OCI-LY7 (cell line): Measurements from ENCODE around the gene FEZF2. TPM values are rescaled to one million over a fixed set of nuclear protein-coding genes. Genes with fewer than 3 reads are reported as not detected.

Source experiments
- BruUV-seq: library from RNA; stranded (reverse); fragments of 400-500 nt; replicated peaks from 2 replicates; lab custom pipeline; 2021; lab: Mats Ljungman, UMichigan
- CTCF ChIA-PET: fragments of 300-600 bp; sonication (Branson Sonifier 250); formaldehyde crosslinking; loops from one replicate; lab custom pipeline; 2022; ENCODE audit warnings: antibody characterized with exemption; ENCODE audit not compliant: unreplicated experiment; lab: Charles Lee
- POLR2A ChIA-PET: fragments of 300-600 bp; sonication (Branson Sonifier 250); formaldehyde crosslinking; loops from one replicate; lab custom pipeline; 2022; ENCODE audit warnings: antibody characterized with exemption; lab: Charles Lee
- DNase-seq: peaks from one replicate; pipeline ENCODE4 v3.0.0-alpha.2; 2015; ENCODE audit warnings: low spot score
- H2AFZ ChIP-seq: fragments of 200-600 bp; sonication (generic), shearing (Covaris generic); 2 replicates; pipeline ENCODE4 v1.6.1; 2014; ENCODE audit warnings: mild to moderate bottlenecking, antibody characterized with exemption, low read length, moderate library complexity
- H3K27ac ChIP-seq: fragments of 200-600 bp; sonication (generic); 2 replicates; pipeline ENCODE4 v1.5.1; 2014; ENCODE audit warnings: mixed run types, low read depth, mild to moderate bottlenecking, moderate library complexity, low read length, inconsistent platforms; ENCODE audit not compliant: poor library complexity, severe bottlenecking
- H3K36me3 ChIP-seq: fragments of 200-600 bp; sonication (generic); 2 replicates; pipeline ENCODE4 v1.6.1; 2014; ENCODE audit warnings: mild to moderate bottlenecking, antibody characterized with exemption, low read length, moderate library complexity, mixed read lengths; ENCODE audit not compliant: insufficient read depth
- H3K4me1 ChIP-seq: fragments of 200-600 bp; sonication (generic); 2 replicates; pipeline ENCODE4 v1.5.1; 2014; ENCODE audit warnings: mild to moderate bottlenecking, low read length; ENCODE audit not compliant: insufficient read depth, poor library complexity, severe bottlenecking
- H3K4me2 ChIP-seq: fragments of 200-600 bp; sonication (generic); 2 replicates; pipeline ENCODE4 v1.6.1; 2014; ENCODE audit warnings: mild to moderate bottlenecking, low read length
- H3K4me3 ChIP-seq: fragments of 200-600 bp; sonication (generic); 2 replicates; pipeline ENCODE4 v1.5.1; 2014; ENCODE audit warnings: mild to moderate bottlenecking, low read depth, low read length; ENCODE audit not compliant: poor library complexity, severe bottlenecking
- H3K79me2 ChIP-seq: fragments of 200-600 bp; sonication (generic); 2 replicates; pipeline ENCODE4 v1.6.1; 2016; ENCODE audit warnings: low read depth, mild to moderate bottlenecking, low read length, moderate library complexity, mixed read lengths; ENCODE audit not compliant: insufficient read depth
- H3K9me2 ChIP-seq: fragments of 200-600 bp; sonication (generic); 2 replicates; pipeline ENCODE4 v1.6.1; 2016; ENCODE audit warnings: mild to moderate bottlenecking, low read length, mixed read lengths; ENCODE audit not compliant: insufficient read depth
- H3K9me3 ChIP-seq: fragments of 200-600 bp; sonication (generic); 2 replicates; pipeline ENCODE4 v1.6.1; 2014; ENCODE audit warnings: mild to moderate bottlenecking, mixed run types, low read length, mixed read lengths
- H4K20me1 ChIP-seq: fragments of 200-600 bp; sonication (generic); 2 replicates; pipeline ENCODE4 v1.6.1; 2014; ENCODE audit warnings: mild to moderate bottlenecking, antibody characterized with exemption, low read length, moderate library complexity, mixed read lengths; ENCODE audit not compliant: insufficient read depth
- CTCF ChIP-seq: fragments of 200-600 bp; sonication (generic); conservative IDR thresholded peaks from 2 replicates; pipeline ENCODE4 v1.5.1; 2014; ENCODE audit warnings: mild to moderate bottlenecking, antibody characterized with exemption, low read length, moderate library complexity, mixed read lengths
- EZH2phosphoT487 ChIP-seq: fragments of 200-600 bp; sonication (generic); IDR thresholded peaks from 2 replicates; pipeline ENCODE4 v1.6.1; 2018; ENCODE audit warnings: low read depth, borderline replicate concordance, mild to moderate bottlenecking, mixed run types, antibody characterized with exemption, low read length, moderate library complexity, mixed read lengths
- intact Hi-C: fragments of 100-400 bp; cut with micrococcal nuclease; formaldehyde crosslinking; loops from one replicate; pipeline ENCODE4 v1.10.0; 2022; ENCODE audit not compliant: unreplicated experiment
- total RNA-seq, 2 experiments: library from RNA; depleted of rRNA in 1 of 2; stranded (reverse); fragments of >200 nt in 1 of 2; shearing (Covaris generic) in 1 of 2; gene quantifications; 2 replicates each; pipeline ENCODE4 v1.2.3, GENCODE V29; 2014 to 2022

The FEZF2 gene
- total RNA-seq, 2 experiments from 2014 or later, result not detected

GRCh38 chr3:62370858-62371719, 2.3 kb downstream of the FEZF2 start:
- TF ChIP-seq EZH2phosphoT487 (no peak), CTCF (no peak)
- POLR2A ChIA-PET, result no interaction called here
- intact Hi-C loops, result no loop called here
- CTCF ChIA-PET, result no interaction called here
- Histone ChIP-seq H2AFZ (no peak overlapping the region), H3K4me1 (no peaks in the 10 kb centered on the region), H3K4me3 (no peak overlapping the region), H3K9me3 (no peaks in the 10 kb centered on the region), H3K36me3 (no peaks in the 10 kb centered on the region), H4K20me1 (no peaks in the 10 kb centered on the region), H3K79me2 (no peaks in the 10 kb centered on the region), H3K4me2 (no peak overlapping the region), H3K9me2 (no peaks in the 10 kb centered on the region), H3K27ac (no peak overlapping the region)
- no peak for DNase-seq
- BruUV-seq, result no TSS peak

GRCh38 chr3:62370112-62370857, 3.1 kb downstream of the FEZF2 start:
- CTCF ChIA-PET, result no interaction called here
- no peak overlapping the region for H3K27ac ChIP-seq
- DNase-seq, result no peak
- no peaks in the 10 kb centered on the region for H3K9me3 ChIP-seq
- H3K4me3 ChIP-seq, result no peak overlapping the region
- H3K4me1 ChIP-seq, result no peaks in the 10 kb centered on the region
- no peaks in the 10 kb centered on the region for H4K20me1 ChIP-seq
- H3K79me2 ChIP-seq, result no peaks in the 10 kb centered on the region
- no peak overlapping the region for H2AFZ ChIP-seq
- POLR2A ChIA-PET, result no interaction called here
- intact Hi-C loops, result no loop called here
- TF ChIP-seq EZH2phosphoT487 (no peak), CTCF (no peak)
- no peaks in the 10 kb centered on the region for H3K9me2 ChIP-seq
- BruUV-seq, result no TSS peak
- H3K4me2 ChIP-seq, result no peak overlapping the region
- H3K36me3 ChIP-seq, result no peaks in the 10 kb centered on the region

DNA sequence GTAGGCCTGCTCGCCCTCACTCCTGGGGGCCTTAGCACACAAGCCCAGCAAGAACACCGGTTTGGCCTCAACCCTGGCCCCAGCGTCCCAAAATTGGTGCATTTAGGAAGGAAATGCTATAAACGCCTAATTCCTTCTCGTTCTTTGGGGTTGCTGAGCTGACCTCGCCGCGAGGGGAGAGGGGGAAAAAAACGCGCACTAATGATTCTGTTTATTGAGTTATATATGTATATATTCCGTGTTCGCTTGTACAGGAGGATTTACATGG, 3.9 kb downstream of the FEZF2 start:
- no TSS peak for BruUV-seq
- CTCF ChIA-PET, result no interaction called here
- Histone ChIP-seq H3K36me3 (no peaks in the 10 kb centered on the region), H3K9me2 (no peaks in the 10 kb centered on the region), H3K27ac (no peak overlapping the region), H3K9me3 (no peaks in the 10 kb centered on the region), H3K4me2 (no peak overlapping the region), H2AFZ (no peak overlapping the region), H4K20me1 (no peaks in the 10 kb centered on the region), H3K4me3 (no peak overlapping the region), H3K79me2 (no peaks in the 10 kb centered on the region), H3K4me1 (no peaks in the 10 kb centered on the region)
- DNase-seq, result no peak
- intact Hi-C loops, result no loop called here
- POLR2A ChIA-PET, result interaction anchor here (0.7 kb wide), 1 partner anchor 22 kb away, joined by 3 read pairs; no protein-coding TSS in a partner anchor
- TF ChIP-seq EZH2phosphoT487, result no peak
- no peak for TF ChIP-seq CTCF
